Measurements from ENCODE around the gene NRGN. TPM values are rescaled to one million over a fixed set of nuclear protein-coding genes. Genes with fewer than 3 reads are reported as not detected.

NRGN gene
- polyA plus RNA-seq, 1 donor (not counting 4 experiments of a cell fraction or from before 2014, with no cell fraction given): 0.97 TPM

GRCh38 chr11:124760205-124760652 is 20.5 kb downstream of the NRGN start:
- H3K4me2 ChIP-seq (ENCODE audit: control insufficient read depth, extremely low read depth, insufficient read depth, low read depth, low read length): no peak overlapping the region
- FAIRE-seq (no peak), DNase-seq (ENCODE audit: low read depth, low spot score) (no peak)
- dilution Hi-C loops (cut with MboI; ENCODE audit: extremely low pct_ligation_motif_present, low sequenced_read_pairs): no loop called here
- H3K9ac ChIP-seq (ENCODE audit: control insufficient read depth, extremely low read depth, insufficient read depth, low read length): no peak overlapping the region
- H3K4me1 ChIP-seq (ENCODE audit: control insufficient read depth, extremely low read depth, insufficient read depth, low read length): peaks cover 13% of the 10 kb centered on the region
- no peak overlapping the region for H3K27ac ChIP-seq (ENCODE audit: control insufficient read depth, insufficient read depth, low read length)
- no peak overlapping the region for H3K4me3 ChIP-seq (ENCODE audit: control insufficient read depth in 2 of 3, extremely low read depth in 1 of 3, insufficient read depth in 2 of 3, low read depth in 1 of 3, low read length in 3 of 3)
- H3K9me1 ChIP-seq (ENCODE audit: control insufficient read depth, extremely low read depth, insufficient read depth, low read length): no peaks in the 10 kb centered on the region
- no peak for TF ChIP-seq CTCF (optimal IDR thresholded peaks at IDR 0.05 in 1 of 3, IDR thresholded peaks at IDR 0.05 in 1 of 3, conservative IDR thresholded peaks at IDR 0.05 in 1 of 3; ENCODE audit: extremely low read depth in 1 of 3, insufficient read depth in 2 of 3, low read length in 3 of 3)
- TF ChIP-seq EZH2 (IDR thresholded peaks at IDR 0.05; ENCODE audit: low read length): no peak
- H2AFZ ChIP-seq (ENCODE audit: control insufficient read depth, low read length): no peak overlapping the region
- H3K27me3 ChIP-seq (ENCODE audit: control insufficient read depth, extremely low read depth, insufficient read depth, low read length): peaks cover 73% of the 10 kb centered on the region
- no peaks in the 10 kb centered on the region for H3K9me3 ChIP-seq (ENCODE audit: control insufficient read depth, low read depth, low read length)
- H4K20me1 ChIP-seq (ENCODE audit: control insufficient read depth, extremely low read depth, insufficient read depth, low read length): no peaks in the 10 kb centered on the region
- H3K36me3 ChIP-seq (ENCODE audit: control insufficient read depth in 2 of 2, extremely low read depth in 1 of 2, insufficient read depth in 2 of 2, low read length in 2 of 2): no peaks in the 10 kb centered on the region
- no peaks in the 10 kb centered on the region for H3K79me2 ChIP-seq (ENCODE audit: control insufficient read depth, insufficient read depth, low read length)

GRCh38 chr11:124760806-124761205 is 21.1 kb downstream of the NRGN start:
- DNase-seq (ENCODE audit: low read depth, low spot score) (no peak), FAIRE-seq (no peak)
- Histone ChIP-seq H3K4me3 (ENCODE audit: control insufficient read depth in 2 of 3, extremely low read depth in 1 of 3, insufficient read depth in 2 of 3, low read depth in 1 of 3, low read length in 3 of 3) (no peak overlapping the region), H3K4me2 (ENCODE audit: control insufficient read depth, extremely low read depth, insufficient read depth, low read depth, low read length) (no peak overlapping the region), H4K20me1 (ENCODE audit: control insufficient read depth, extremely low read depth, insufficient read depth, low read length) (no peaks in the 10 kb centered on the region), H3K36me3 (ENCODE audit: control insufficient read depth in 2 of 2, extremely low read depth in 1 of 2, insufficient read depth in 2 of 2, low read length in 2 of 2) (no peaks in the 10 kb centered on the region), H3K27ac (ENCODE audit: control insufficient read depth, insufficient read depth, low read length) (no peak overlapping the region), H3K27me3 (ENCODE audit: control insufficient read depth, extremely low read depth, insufficient read depth, low read length) (peaks cover 72% of the 10 kb centered on the region), H3K9me1 (ENCODE audit: control insufficient read depth, extremely low read depth, insufficient read depth, low read length) (no peaks in the 10 kb centered on the region), H3K79me2 (ENCODE audit: control insufficient read depth, insufficient read depth, low read length) (no peaks in the 10 kb centered on the region), H3K4me1 (ENCODE audit: control insufficient read depth, extremely low read depth, insufficient read depth, low read length) (peaks cover 13% of the 10 kb centered on the region), H2AFZ (ENCODE audit: control insufficient read depth, low read length) (no peak overlapping the region), H3K9me3 (ENCODE audit: control insufficient read depth, low read depth, low read length) (no peaks in the 10 kb centered on the region), H3K9ac (ENCODE audit: control insufficient read depth, extremely low read depth, insufficient read depth, low read length) (no peak overlapping the region)
- dilution Hi-C loops (cut with MboI; ENCODE audit: extremely low pct_ligation_motif_present, low sequenced_read_pairs): no loop called here
- no peak for TF ChIP-seq CTCF (optimal IDR thresholded peaks at IDR 0.05 in 1 of 3, IDR thresholded peaks at IDR 0.05 in 1 of 3, conservative IDR thresholded peaks at IDR 0.05 in 1 of 3; ENCODE audit: extremely low read depth in 1 of 3, insufficient read depth in 2 of 3, low read length in 3 of 3)
- no peak for TF ChIP-seq EZH2 (IDR thresholded peaks at IDR 0.05; ENCODE audit: low read length)

Measured in keratinocyte (primary cell).